Measurements from ENCODE around the gene GBGT1.

DNA sequence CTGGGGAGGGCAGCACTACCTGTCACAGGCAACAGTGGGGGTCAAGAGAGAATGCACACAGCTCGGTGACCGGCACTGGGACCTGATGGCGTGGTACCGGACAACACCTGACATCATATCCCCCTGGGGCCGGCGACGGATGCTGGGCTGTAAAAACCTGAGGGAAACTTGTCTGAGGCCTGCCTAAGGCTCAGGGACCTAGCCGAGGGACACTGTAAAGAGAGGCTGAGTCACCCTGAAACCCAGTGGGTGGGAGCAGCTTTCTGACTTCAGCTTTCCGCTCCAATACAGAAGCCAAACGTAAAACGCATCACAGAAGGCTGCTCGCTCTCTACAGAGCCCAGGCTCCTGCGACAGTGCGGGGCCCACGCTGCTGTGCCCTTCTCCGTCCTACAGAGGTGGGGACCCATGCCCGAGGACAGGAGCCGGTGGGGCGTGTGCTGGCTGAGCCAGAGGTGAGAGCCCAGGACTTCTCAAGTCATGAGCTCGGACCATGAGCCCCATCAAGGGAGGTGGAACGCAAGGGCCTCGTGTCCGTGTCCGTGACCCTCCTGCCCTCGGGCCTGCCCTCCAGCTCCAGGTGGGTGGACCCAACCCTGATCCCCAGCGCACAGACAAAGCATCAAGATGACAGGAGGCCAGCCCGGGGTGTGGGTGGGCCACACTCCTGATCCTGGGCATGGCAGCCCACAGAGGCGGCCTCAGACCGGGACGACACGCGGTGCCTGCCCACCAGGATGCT is 47.9 kb downstream of the GBGT1 start:
- TF ChIP-seq POLR2AphosphoS5 (IDR thresholded peaks at IDR 0.05; ENCODE audit: borderline replicate concordance, low read depth, low read length) (no peak), EZH2 (IDR thresholded peaks at IDR 0.05) (no peak), FOXP2 (optimal IDR thresholded peaks at IDR 0.05; ENCODE audit: control extremely low read depth, extremely low read length, insufficient read depth) (no peak)
